Mucosa of rectum (tissue), 2 donors: ENCODE results near the gene MAPK12.

Experiments used
- H3K27ac ChIP-seq, 2 donors: one replicate each; pipeline ENCODE4 v1.7.0; 2013; ENCODE audit warnings: inconsistent platforms in 2 of 2, low read depth in 2 of 2, low read length in 2 of 2
- H3K27me3 ChIP-seq, 2 donors: one replicate each; pipeline ENCODE4 v1.7.0; 2013; ENCODE audit warnings: low read length in 2 of 2; ENCODE audit not compliant: control insufficient read depth in 2 of 2, insufficient read depth in 2 of 2
- H3K36me3 ChIP-seq, 2 donors: one replicate each; pipeline ENCODE4 v1.7.0; 2013; ENCODE audit warnings: low read length in 2 of 2; ENCODE audit not compliant: control insufficient read depth in 2 of 2, insufficient read depth in 2 of 2
- H3K4me1 ChIP-seq, 2 donors: one replicate each; pipeline ENCODE4 v1.7.0; 2013; ENCODE audit warnings: low read length in 2 of 2, mild to moderate bottlenecking in 1 of 2; ENCODE audit not compliant: control insufficient read depth in 2 of 2, insufficient read depth in 2 of 2
- H3K4me3 ChIP-seq, 2 donors: one replicate each; pipeline ENCODE4 v1.7.0; 2013; ENCODE audit warnings: low read length in 2 of 2
- H3K9ac ChIP-seq, 2 donors: one replicate each; pipeline ENCODE4 v1.7.0; 2013; ENCODE audit warnings: low read length in 2 of 2, low read depth in 1 of 2, mild to moderate bottlenecking in 1 of 2
- H3K9me3 ChIP-seq, 2 donors: one replicate each; pipeline ENCODE4 v1.7.0; 2013; ENCODE audit warnings: low read length in 2 of 2; ENCODE audit not compliant: control insufficient read depth in 2 of 2
- donor health status: healthy.
- donor health status: Normal muscosa, but diverticular disease.

The MAPK12 gene

GRCh38 chr22:50219800-50220602 is 41.5 kb downstream of the MAPK12 start:
- Histone ChIP-seq H3K4me1 (peaks cover 0 to 5% of the 10 kb centered on the region in 2 donors), H3K9me3 (no peaks in the 10 kb centered on the region), H3K36me3 (peaks cover 65 to 71% of the 10 kb centered on the region in 2 donors), H3K27me3 (no peaks in the 10 kb centered on the region), H3K4me3 (no peak overlapping the region), H3K27ac (no peak overlapping the region), H3K9ac (no peak overlapping the region)

DNA sequence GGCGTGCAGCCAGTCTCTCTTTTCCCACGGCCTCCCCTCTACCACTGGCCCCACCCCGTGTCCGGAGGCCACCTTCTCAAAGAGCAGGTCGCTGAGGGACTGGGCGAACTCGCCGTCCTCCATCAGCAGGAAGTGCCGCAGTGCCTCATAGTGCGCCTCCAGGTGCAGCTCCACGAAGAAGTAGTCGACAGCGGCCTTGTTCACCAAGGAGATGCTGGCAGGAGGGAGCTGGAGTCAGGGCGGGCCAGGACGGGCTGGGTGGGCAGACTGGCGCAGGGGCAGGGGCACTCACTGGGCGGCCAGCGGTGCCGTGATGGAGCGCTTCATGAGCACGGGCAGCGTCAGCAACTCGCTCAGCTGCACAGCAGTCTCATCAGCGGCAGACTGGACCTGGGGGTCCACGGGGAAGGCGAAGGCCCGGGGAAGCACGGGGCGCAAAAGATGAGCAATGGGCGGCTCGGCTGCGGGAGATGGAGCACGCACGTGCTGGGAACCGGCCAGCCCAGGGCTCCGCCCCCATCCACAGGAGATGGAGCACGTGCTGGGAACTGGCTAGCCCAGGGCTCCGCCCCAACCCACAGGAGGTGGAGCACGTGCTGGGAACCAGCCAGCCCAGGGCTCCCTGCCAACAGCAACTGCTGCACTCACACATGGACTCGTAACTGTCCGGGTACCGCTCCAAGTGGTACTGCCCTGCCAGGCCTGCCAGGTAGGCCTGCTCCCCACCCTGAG is 42.3 kb downstream of the MAPK12 start:
- H3K27ac ChIP-seq, result no peak overlapping the region
- H3K36me3 ChIP-seq, result peaks cover 68 to 74% of the 10 kb centered on the region in 2 donors
- no peak overlapping the region for H3K9ac ChIP-seq
- H3K27me3 ChIP-seq, result no peaks in the 10 kb centered on the region
- H3K9me3 ChIP-seq, result no peaks in the 10 kb centered on the region
- H3K4me1 ChIP-seq, result peaks cover 0 to 5% of the 10 kb centered on the region in 2 donors
- no peak overlapping the region for H3K4me3 ChIP-seq

GRCh38 chr22:50218153-50218995 is 43.1 kb downstream of the MAPK12 start:
- peaks cover 0 to 5% of the 10 kb centered on the region in 2 donors for H3K4me1 ChIP-seq
- no peaks in the 10 kb centered on the region for H3K27me3 ChIP-seq
- no peaks in the 10 kb centered on the region for H3K9me3 ChIP-seq
- peaks cover 68 to 73% of the 10 kb centered on the region in 2 donors for H3K36me3 ChIP-seq
- H3K4me3 ChIP-seq, result no peak overlapping the region
- no peak overlapping the region for H3K27ac ChIP-seq
- no peak overlapping the region for H3K9ac ChIP-seq

DNA sequence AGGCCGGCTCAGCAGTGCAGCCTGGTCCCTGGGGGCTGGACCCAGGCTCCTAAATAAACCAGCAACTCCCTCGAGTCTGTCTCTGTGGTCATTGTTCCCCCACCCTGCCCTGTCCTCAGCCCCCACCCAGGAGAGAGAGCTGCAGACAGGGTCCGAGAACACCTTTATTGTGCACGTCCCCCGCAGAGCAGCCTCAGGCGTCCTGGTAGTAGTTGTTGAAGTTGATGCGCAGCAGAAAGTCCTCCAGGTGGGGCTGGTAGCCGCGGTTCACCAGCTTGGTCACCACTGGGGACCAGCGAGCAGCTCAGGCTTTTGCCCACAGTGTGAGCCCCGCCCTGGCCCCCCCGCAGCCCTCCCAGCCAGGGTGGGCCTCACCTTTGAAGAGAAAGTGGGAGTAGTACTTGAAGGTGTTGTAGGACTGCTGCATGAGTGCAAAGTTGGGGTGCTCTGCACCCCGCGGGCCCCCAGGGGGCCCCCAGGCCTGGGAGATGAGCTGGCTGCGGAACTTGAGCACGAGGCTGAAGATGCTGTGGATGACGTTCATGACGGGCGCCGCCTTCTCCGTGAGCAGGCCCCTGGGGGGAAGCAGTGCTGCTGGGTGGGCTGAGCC is 43.8 kb downstream of the MAPK12 start:
- Histone ChIP-seq H3K9me3 (no peaks in the 10 kb centered on the region), H3K9ac (no peak overlapping the region), H3K27me3 (no peaks in the 10 kb centered on the region), H3K4me3 (no peak overlapping the region), H3K36me3 (peaks cover 69 to 72% of the 10 kb centered on the region in 2 donors), H3K27ac (no peak overlapping the region), H3K4me1 (peaks cover 0 to 5% of the 10 kb centered on the region in 2 donors)

DNA sequence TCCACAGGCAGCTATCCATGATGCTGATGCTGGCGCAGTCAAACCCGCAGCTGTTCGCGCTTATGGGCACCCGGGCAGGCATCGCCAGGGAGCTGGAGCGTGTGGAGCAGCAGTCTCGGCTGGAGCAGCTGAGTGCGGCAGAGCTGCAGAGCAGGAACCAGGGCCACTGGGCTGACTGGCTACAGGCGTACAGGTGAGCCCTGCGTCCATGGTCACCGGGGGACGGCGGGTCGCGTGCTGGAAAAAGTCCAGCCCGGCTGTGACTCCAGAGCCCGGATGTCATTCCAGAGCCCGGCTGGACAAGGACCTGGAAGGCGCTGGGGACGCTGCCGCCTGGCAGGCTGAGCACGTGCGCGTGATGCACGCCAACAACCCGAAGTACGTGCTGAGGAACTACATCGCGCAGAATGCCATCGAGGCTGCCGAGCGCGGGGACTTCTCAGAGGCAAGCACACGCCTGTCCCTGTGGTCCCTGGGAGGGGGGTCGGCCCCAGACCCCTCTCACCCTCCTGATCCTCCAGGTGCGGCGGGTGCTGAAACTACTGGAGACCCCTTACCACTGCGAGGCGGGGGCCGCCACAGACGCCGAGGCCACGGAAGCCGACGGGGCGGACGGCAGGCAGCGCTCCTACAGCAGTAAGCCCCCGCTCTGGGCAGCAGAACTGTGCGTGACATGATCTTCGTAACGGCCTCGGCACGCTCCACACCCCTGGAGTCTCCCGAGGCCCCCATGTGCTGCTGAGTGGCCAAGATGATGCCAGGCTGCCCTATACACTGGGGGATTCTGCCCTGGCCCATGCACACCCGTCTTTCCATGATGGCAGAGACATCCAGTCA is 44.6 kb downstream of the MAPK12 start:
- Histone ChIP-seq H3K9ac (no peak overlapping the region), H3K4me1 (peaks cover 0 to 5% of the 10 kb centered on the region in 2 donors), H3K9me3 (no peaks in the 10 kb centered on the region), H3K27ac (no peak overlapping the region), H3K36me3 (peaks cover 66 to 69% of the 10 kb centered on the region in 2 donors), H3K4me3 (no peak overlapping the region), H3K27me3 (no peaks in the 10 kb centered on the region)

GRCh38 chr22:50216055-50216683 is 45.3 kb downstream of the MAPK12 start:
- Histone ChIP-seq H3K4me3 (no peak overlapping the region), H3K4me1 (peaks cover 0 to 5% of the 10 kb centered on the region in 2 donors), H3K9me3 (no peaks in the 10 kb centered on the region), H3K9ac (no peak overlapping the region), H3K27me3 (no peaks in the 10 kb centered on the region), H3K36me3 (peaks cover 64 to 66% of the 10 kb centered on the region in 2 donors), H3K27ac (no peak overlapping the region)

DNA sequence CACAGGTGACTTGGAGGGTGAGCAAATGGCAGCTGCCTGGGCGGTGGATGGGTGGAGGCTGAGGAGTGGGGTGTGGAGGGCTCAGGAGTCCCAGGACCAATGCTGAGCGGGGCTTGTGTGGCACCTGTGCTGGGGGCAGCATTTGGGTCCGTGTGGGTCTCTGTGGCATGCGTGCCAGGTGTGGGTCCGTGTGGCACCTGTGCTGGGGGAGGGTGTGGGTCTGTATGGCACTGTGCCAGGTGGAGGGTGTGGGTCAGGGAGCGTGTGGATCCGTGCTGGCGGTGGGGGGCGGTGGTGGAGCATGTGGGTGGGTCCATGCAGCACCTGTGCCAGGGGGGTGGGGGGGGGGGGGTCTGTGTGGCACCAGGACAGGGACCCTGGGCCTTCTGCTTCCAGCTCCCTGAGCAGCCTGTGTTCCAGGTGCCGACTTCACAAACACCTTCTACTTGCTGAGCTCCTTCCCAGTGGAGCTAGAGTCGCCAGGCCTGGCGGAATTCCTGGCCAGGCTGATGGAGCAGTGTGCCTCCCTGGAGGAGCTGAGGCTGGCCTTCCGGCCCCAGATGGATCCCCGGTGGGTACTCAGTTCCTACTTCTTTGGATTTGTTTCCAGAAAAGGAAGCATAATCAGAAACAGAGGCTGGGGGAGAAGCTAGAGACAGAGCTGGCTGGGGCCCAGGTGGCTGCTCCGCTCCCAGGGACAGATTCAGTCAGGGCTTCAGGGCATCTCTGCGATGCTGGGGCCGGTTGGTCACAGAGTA is 46.0 kb downstream of the MAPK12 start:
- H3K27me3 ChIP-seq, result no peaks in the 10 kb centered on the region
- no peak overlapping the region for H3K9ac ChIP-seq
- peaks cover 0 to 5% of the 10 kb centered on the region in 2 donors for H3K4me1 ChIP-seq
- no peaks in the 10 kb centered on the region for H3K9me3 ChIP-seq
- H3K36me3 ChIP-seq, result peaks cover 65% of the 10 kb centered on the region in 2 donors
- H3K4me3 ChIP-seq, result no peak overlapping the region
- H3K27ac ChIP-seq, result no peak overlapping the region

DNA sequence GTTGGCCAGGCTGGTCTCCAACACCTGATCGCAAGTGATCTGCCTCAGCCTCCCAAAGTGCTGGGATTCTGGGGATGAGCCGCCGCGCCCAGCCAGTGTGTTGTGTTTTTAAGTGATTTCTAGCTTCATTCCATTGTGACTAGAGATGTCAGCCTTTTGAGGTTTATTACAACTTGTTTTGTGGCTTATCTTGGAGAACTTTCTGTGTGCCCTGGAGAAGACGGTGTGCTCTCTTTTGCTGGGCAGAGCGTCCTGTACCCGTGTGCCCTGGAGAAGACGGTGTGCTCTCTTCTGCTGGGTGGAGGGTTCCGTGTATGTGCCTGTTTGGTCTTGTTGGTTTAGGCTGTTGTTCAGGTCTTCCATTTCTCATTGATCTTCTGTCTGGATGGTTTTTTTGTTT is 48.2 kb downstream of the MAPK12 start:
- no peak overlapping the region for H3K9ac ChIP-seq
- no peaks in the 10 kb centered on the region for H3K4me1 ChIP-seq
- H3K9me3 ChIP-seq, result no peaks in the 10 kb centered on the region
- H3K27ac ChIP-seq, result no peak overlapping the region
- no peak overlapping the region for H3K4me3 ChIP-seq
- no peaks in the 10 kb centered on the region for H3K27me3 ChIP-seq
- H3K36me3 ChIP-seq, result peaks cover 62 to 64% of the 10 kb centered on the region in 2 donors
